HEK293T (cell line): Measurements from ENCODE around the gene CD4.

Experiments
- BHLHE40 ChIP-seq: fragments of 450-650 bp; IDR thresholded peaks from 2 replicates; pipeline ENCODE4 v1.6.1; 2016; ENCODE audit warnings: mild to moderate bottlenecking, moderate library complexity, borderline replicate concordance
- ELF4 ChIP-seq: fragments of 450-650 bp; IDR thresholded peaks from 2 replicates; pipeline ENCODE4 v1.6.1; 2017; ENCODE audit warnings: antibody characterized with exemption
- FOXA1 ChIP-seq: fragments of 450-650 bp; IDR thresholded peaks from 2 replicates; pipeline ENCODE4 v1.6.1; 2016; ENCODE audit warnings: mild to moderate bottlenecking
- HDGF ChIP-seq: fragments of 450-650 bp; IDR thresholded peaks from 2 replicates; pipeline ENCODE4 v1.6.1; 2017; ENCODE audit warnings: antibody characterized with exemption, borderline replicate concordance
- SP1 ChIP-seq: fragments of 450-650 bp; IDR thresholded peaks from 2 replicates; pipeline ENCODE4 v1.6.1; 2017
- ZNF384 ChIP-seq: fragments of 450-650 bp; IDR thresholded peaks from 2 replicates; pipeline ENCODE4 v1.6.1; 2016

DNA sequence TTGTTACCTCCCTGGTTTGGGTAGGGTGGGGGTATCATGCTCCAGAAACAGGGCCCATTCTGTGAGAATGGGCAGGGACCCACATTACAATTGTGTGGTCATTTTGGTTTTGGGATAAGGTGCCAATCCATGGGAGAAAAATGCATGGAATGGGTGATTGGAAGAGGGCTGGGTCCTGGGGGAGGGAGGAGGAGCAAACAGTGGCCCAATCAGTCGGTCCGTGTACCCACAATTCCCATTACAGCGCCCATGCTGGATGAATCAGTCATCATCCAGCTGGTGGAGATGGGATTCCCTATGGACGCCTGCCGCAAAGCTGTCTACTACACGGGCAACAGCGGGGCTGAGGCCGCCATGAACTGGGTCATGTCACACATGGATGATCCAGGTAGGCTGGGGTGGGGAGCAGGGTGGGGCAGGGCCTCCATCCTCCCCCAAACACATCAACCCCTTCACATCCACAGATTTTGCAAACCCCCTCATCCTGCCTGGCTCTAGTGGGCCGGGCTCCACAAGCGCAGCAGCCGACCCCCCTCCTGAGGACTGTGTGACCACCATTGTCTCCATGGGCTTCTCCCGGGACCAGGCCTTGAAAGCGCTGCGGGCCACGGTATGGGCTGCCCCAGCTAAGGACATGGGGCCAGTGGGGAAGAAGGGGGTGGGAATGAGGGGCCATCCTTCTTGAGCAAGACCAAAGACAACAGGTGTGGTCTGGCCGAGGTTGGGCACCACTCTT is 74.4 kb downstream of the CD4 start:
- TF ChIP-seq FOXA1 (no peak), ZNF384 (no peak), SP1 (no peak), HDGF (no peak), BHLHE40 (no peak), ELF4 (no peak)
